Esophagus muscularis mucosa (tissue), 4 donors: Measurements from ENCODE around the gene DPH3. TPM values are rescaled to one million over a fixed set of nuclear protein-coding genes. Genes with fewer than 3 reads are reported as not detected.

Experiments used
- DNase-seq: peaks from one replicate; pipeline ENCODE4 v3.0.0-alpha.2; 2017; ENCODE audit errors: extremely low spot score
- H3K27ac ChIP-seq, 4 donors: fragments of 200-600 bp; sonication (generic); replicated peaks in 1 of 4; 1 replicate in 3 of 4; 2 replicates in 1 of 4; pipeline ENCODE4 v1.5.1; 2016 to 2019; ENCODE audit warnings: mild to moderate bottlenecking in 1 of 4
- H3K27me3 ChIP-seq, 4 donors: fragments of 200-600 bp; sonication (generic); one replicate each; pipeline versions ENCODE4 v1.5.1 to v1.6.0; 2016 to 2019
- H3K36me3 ChIP-seq, 4 donors: fragments of 200-600 bp; sonication (generic); one replicate each; pipeline ENCODE4 v1.5.1; 2016 to 2019
- H3K4me1 ChIP-seq, 4 donors: fragments of 200-600 bp; sonication (generic); one replicate each; pipeline ENCODE4 v1.5.1; 2016 to 2019
- H3K4me3 ChIP-seq, 4 donors: fragments of 200-600 bp; sonication (generic); 1 replicate in 2 of 4; 2 replicates in 2 of 4; pipeline ENCODE4 v1.5.1; 2016 to 2019; ENCODE audit warnings: mild to moderate bottlenecking in 4 of 4, moderate library complexity in 1 of 4
- H3K9me3 ChIP-seq, 4 donors: fragments of 200-600 bp; sonication (generic); 1 replicate in 3 of 4; 2 replicates in 1 of 4; pipeline ENCODE4 v1.5.1; 2016 to 2019
- CTCF ChIP-seq, 3 experiments: fragments of 200-600 bp in 2 of 3; fragments of 450-650 bp in 1 of 3; sonication (generic) in 2 of 3; IDR thresholded peaks; one replicate each; pipeline ENCODE4 v1.5.1; 2017 to 2019; ENCODE audit warnings: antibody characterized with exemption in 3 of 3, mild to moderate bottlenecking in 2 of 3, moderate library complexity in 1 of 3
- EP300 ChIP-seq: sonication (generic); formaldehyde crosslinking; IDR thresholded peaks from one replicate; pipeline ENCODE4 v1.6.1; 2017; ENCODE audit warnings: antibody characterized with exemption
- POLR2A ChIP-seq: fragments of 450-650 bp; IDR thresholded peaks from one replicate; pipeline ENCODE4 v1.6.1; 2017; ENCODE audit warnings: antibody characterized with exemption, moderate library complexity, mild to moderate bottlenecking, low read depth
- POLR2AphosphoS5 ChIP-seq, 2 donors: sonication (generic); formaldehyde crosslinking; IDR thresholded peaks; one replicate each; pipeline ENCODE4 v1.6.1; 2017; ENCODE audit warnings: antibody characterized with exemption in 2 of 2
- WGBS: methylation state at CpG from one replicate; pipeline ENCODE4 v1.1.5; 2018; 5-methylcytosine and 5-hydroxymethylcytosine counted together
- intact Hi-C: fragments of 100-400 bp; cut with DNase I; formaldehyde crosslinking; loops from one replicate; pipeline ENCODE4 v1.15.1; 2023
- total RNA-seq, 4 donors: library from RNA; depleted of rRNA; stranded (reverse); fragments of >200 nt; gene quantifications; one replicate each; pipeline versions ENCODE4 v1.1.0 to v1.2.1, GENCODE V29; 2016

DPH3 gene
- total RNA-seq, 4 donors from 2014 or later, result 27.2 to 50.7 (median 37.6) TPM

- TF ChIP-seq POLR2AphosphoS5 (IDR thresholded peaks at IDR 0.05) (no peak), CTCF (IDR thresholded peaks at IDR 0.05) (no peak), POLR2A (no peak), EP300 (no peak)
- H3K27me3 ChIP-seq, result no peaks in the 10 kb centered on the region
Observed at GRCh38 chr3:16303037-16303575, 38.4 kb upstream of the DPH3 start.

GRCh38 chr3:16302082-16302631 is 37.4 kb upstream of the DPH3 start:
- Histone ChIP-seq H3K9me3 (no peaks in the 10 kb centered on the region), H3K4me1 (peaks cover 4 to 28% (median 21%) of the 10 kb centered on the region in 4 donors), H3K27me3 (no peaks in the 10 kb centered on the region), H3K27ac (no peak overlapping the region), H3K36me3 (peaks cover 0 to 32% (median 20%) of the 10 kb centered on the region in 4 donors), H3K4me3 (no peak overlapping the region)
- DNase-seq, result peak; percentile 66
- TF ChIP-seq POLR2AphosphoS5 (IDR thresholded peaks at IDR 0.05) (no peak), CTCF (IDR thresholded peaks at IDR 0.05) (no peak), POLR2A (no peak), EP300 (no peak)
- intact Hi-C loops, result no loop called here
- WGBS, result 75% methylated on average over 6 of the region's 6 CpGs

More at GRCh38 chr3:16303037-16303575, 38.4 kb upstream of the DPH3 start:
- H3K36me3 ChIP-seq, result peaks cover 0 to 32% (median 20%) of the 10 kb centered on the region in 4 donors
- H3K27ac ChIP-seq, result no peak overlapping the region
- DNase-seq, result peak; percentile 70
- intact Hi-C loops, result no loop called here
- H3K4me3 ChIP-seq, result no peak overlapping the region
- 69% methylated on average over 2 of the region's 2 CpGs for WGBS
- no peaks in the 10 kb centered on the region for H3K9me3 ChIP-seq
- H3K4me1 ChIP-seq, result peaks cover 4 to 26% (median 20%) of the 10 kb centered on the region in 4 donors

GRCh38 chr3:16301507-16301906 is 36.8 kb upstream of the DPH3 start:
- Histone ChIP-seq H3K27me3 (no peaks in the 10 kb centered on the region), H3K27ac (peak overlapping the region in 2 of 4 donors; percentile 18 to 24), H3K9me3 (no peaks in the 10 kb centered on the region), H3K36me3 (peaks cover 0 to 32% (median 20%) of the 10 kb centered on the region in 4 donors), H3K4me1 (peaks cover 4 to 28% (median 21%) of the 10 kb centered on the region in 4 donors), H3K4me3 (no peak overlapping the region)
- DNase-seq, result peak; percentile 84
- intact Hi-C loops, result no loop called here
- 61% methylated on average over 6 of the region's 6 CpGs for WGBS
- no peak for TF ChIP-seq POLR2AphosphoS5 (IDR thresholded peaks at IDR 0.05)
- no peak for TF ChIP-seq EP300
- TF ChIP-seq POLR2A, result no peak
- no peak for TF ChIP-seq CTCF (IDR thresholded peaks at IDR 0.05)

GRCh38 chr3:16300881-16301359 is 36.2 kb upstream of the DPH3 start:
- peak overlapping the region in 3 of 4 donors; percentile 18 to 61 (median 24) for H3K27ac ChIP-seq
- H3K4me3 ChIP-seq, result no peak overlapping the region
- TF ChIP-seq CTCF (IDR thresholded peaks at IDR 0.05), result no peak
- TF ChIP-seq EP300, result no peak
- TF ChIP-seq POLR2AphosphoS5 (IDR thresholded peaks at IDR 0.05), result no peak
- no peak for TF ChIP-seq POLR2A
- H3K9me3 ChIP-seq, result no peaks in the 10 kb centered on the region
- WGBS, result 89% methylated on average over 2 of the region's 2 CpGs
- intact Hi-C loops, result no loop called here
- H3K4me1 ChIP-seq, result peaks cover 4 to 28% (median 21%) of the 10 kb centered on the region in 4 donors
- peak; percentile 91 for DNase-seq
- peaks cover 0 to 30% (median 19%) of the 10 kb centered on the region in 4 donors for H3K36me3 ChIP-seq
- H3K27me3 ChIP-seq, result no peaks in the 10 kb centered on the region
